Mucosa of rectum (tissue), 2 donors: ENCODE data around the gene NUS1.
"Not testable (repeated sequence)": the region's sequence is repeated elsewhere in the genome, so short reads cannot be mapped to it uniquely, and the experiment has no call there.

Source experiments
- H3K27ac ChIP-seq, 2 donors: one replicate each; pipeline ENCODE4 v1.7.0; 2013; ENCODE audit warnings: inconsistent platforms in 2 of 2, low read depth in 2 of 2, low read length in 2 of 2
- H3K27me3 ChIP-seq, 2 donors: one replicate each; pipeline ENCODE4 v1.7.0; 2013; ENCODE audit warnings: low read length in 2 of 2; ENCODE audit not compliant: control insufficient read depth in 2 of 2, insufficient read depth in 2 of 2
- H3K36me3 ChIP-seq, 2 donors: one replicate each; pipeline ENCODE4 v1.7.0; 2013; ENCODE audit warnings: low read length in 2 of 2; ENCODE audit not compliant: control insufficient read depth in 2 of 2, insufficient read depth in 2 of 2
- H3K4me1 ChIP-seq, 2 donors: one replicate each; pipeline ENCODE4 v1.7.0; 2013; ENCODE audit warnings: low read length in 2 of 2, mild to moderate bottlenecking in 1 of 2; ENCODE audit not compliant: control insufficient read depth in 2 of 2, insufficient read depth in 2 of 2
- H3K4me3 ChIP-seq, 2 donors: one replicate each; pipeline ENCODE4 v1.7.0; 2013; ENCODE audit warnings: low read length in 2 of 2
- H3K9ac ChIP-seq, 2 donors: one replicate each; pipeline ENCODE4 v1.7.0; 2013; ENCODE audit warnings: low read length in 2 of 2, low read depth in 1 of 2, mild to moderate bottlenecking in 1 of 2
- H3K9me3 ChIP-seq, 2 donors: one replicate each; pipeline ENCODE4 v1.7.0; 2013; ENCODE audit warnings: low read length in 2 of 2; ENCODE audit not compliant: control insufficient read depth in 2 of 2
- donor health status: healthy.
- donor health status: Normal muscosa, but diverticular disease.

NUS1 gene

GRCh38 chr6:117706936-117707509 lies 31.8 kb downstream of the NUS1 start:
- peaks cover 14 to 27% of the 10 kb centered on the region in 2 donors for H3K36me3 ChIP-seq
- not testable (repeated sequence) for H3K27me3 ChIP-seq, H3K27ac ChIP-seq, H3K9ac ChIP-seq, H3K9me3 ChIP-seq, H3K4me1 ChIP-seq, H3K4me3 ChIP-seq

- H3K4me1 ChIP-seq: no peaks in the 10 kb centered on the region
- H3K27ac ChIP-seq: no peak overlapping the region
- H3K36me3 ChIP-seq: peaks cover 4 to 5% of the 10 kb centered on the region in 2 donors
- H3K27me3 ChIP-seq: no peaks in the 10 kb centered on the region
- H3K9me3 ChIP-seq: no peaks in the 10 kb centered on the region
- H3K4me3 ChIP-seq: no peak overlapping the region
- no peak overlapping the region for H3K9ac ChIP-seq
These were observed 36.1 kb downstream of the NUS1 start for GRCh38 chr6:117711369-117711768.

GRCh38 chr6:117718895-117719294 lies 43.6 kb downstream of the NUS1 start:
- no peak overlapping the region for H3K27ac ChIP-seq
- no peaks in the 10 kb centered on the region for H3K36me3 ChIP-seq
- no peak overlapping the region for H3K4me3 ChIP-seq

GRCh38 chr6:117721520-117721919 lies 46.3 kb downstream of the NUS1 start:
- not testable (repeated sequence) for H3K27me3 ChIP-seq, H3K36me3 ChIP-seq, H3K4me1 ChIP-seq, H3K9me3 ChIP-seq, H3K4me3 ChIP-seq, H3K9ac ChIP-seq, H3K27ac ChIP-seq

More at GRCh38 chr6:117718895-117719294, 43.6 kb downstream of the NUS1 start:
- Histone ChIP-seq H3K4me1 (no peaks in the 10 kb centered on the region), H3K9me3 (no peaks in the 10 kb centered on the region), H3K27me3 (no peaks in the 10 kb centered on the region), H3K9ac (no peak overlapping the region)

- Histone ChIP-seq H3K4me3 (no peak overlapping the region), H3K27ac (no peak overlapping the region), H3K4me1 (no peaks in the 10 kb centered on the region), H3K36me3 (no peaks in the 10 kb centered on the region), H3K9me3 (no peaks in the 10 kb centered on the region), H3K9ac (no peak overlapping the region), H3K27me3 (no peaks in the 10 kb centered on the region)
These were observed 53.4 kb downstream of the NUS1 start for GRCh38 chr6:117728626-117729025.

GRCh38 chr6:117729613-117730012 lies 54.3 kb downstream of the NUS1 start:
- no peaks in the 10 kb centered on the region for H3K9me3 ChIP-seq
- H3K27me3 ChIP-seq: no peaks in the 10 kb centered on the region
- no peaks in the 10 kb centered on the region for H3K4me1 ChIP-seq
- no peaks in the 10 kb centered on the region for H3K36me3 ChIP-seq
- H3K27ac ChIP-seq: no peak overlapping the region
- H3K9ac ChIP-seq: no peak overlapping the region
- H3K4me3 ChIP-seq: no peak overlapping the region

- Histone ChIP-seq H3K4me3 (no peak overlapping the region), H3K4me1 (no peaks in the 10 kb centered on the region), H3K27ac (no peak overlapping the region), H3K9ac (no peak overlapping the region), H3K27me3 (no peaks in the 10 kb centered on the region), H3K9me3 (no peaks in the 10 kb centered on the region), H3K36me3 (no peaks in the 10 kb centered on the region)
These were observed 58.1 kb downstream of the NUS1 start for GRCh38 chr6:117733341-117733740.

- Histone ChIP-seq H3K27me3 (no peaks in the 10 kb centered on the region), H3K4me1 (no peaks in the 10 kb centered on the region), H3K9ac (no peak overlapping the region), H3K27ac (no peak overlapping the region), H3K36me3 (no peaks in the 10 kb centered on the region), H3K4me3 (no peak overlapping the region), H3K9me3 (no peaks in the 10 kb centered on the region)
These were observed 64.6 kb downstream of the NUS1 start for GRCh38 chr6:117739869-117740268.

- Histone ChIP-seq H3K4me3 (no peak overlapping the region), H3K36me3 (no peaks in the 10 kb centered on the region), H3K4me1 (no peaks in the 10 kb centered on the region), H3K27ac (no peak overlapping the region), H3K9me3 (no peaks in the 10 kb centered on the region), H3K27me3 (no peaks in the 10 kb centered on the region), H3K9ac (no peak overlapping the region)
These were observed 65.3 kb downstream of the NUS1 start for GRCh38 chr6:117740605-117741004.

- H3K9ac ChIP-seq, H3K36me3 ChIP-seq, H3K4me1 ChIP-seq, H3K27me3 ChIP-seq, H3K4me3 ChIP-seq, H3K9me3 ChIP-seq, H3K27ac ChIP-seq: not testable (repeated sequence)
These were observed 75.4 kb downstream of the NUS1 start for GRCh38 chr6:117750675-117751074.
